Activated CD4-positive, alpha-beta T cell treated with anti-CD3 and anti-CD28 coated beads for 1 hour (primary cell): ENCODE results near the gene APAF1.
"Not testable (repeated sequence)": the region's sequence is repeated elsewhere in the genome, so short reads cannot be mapped to it uniquely, and the experiment has no call there.

ENCODE experiments used
- DNase-seq: peaks from one replicate; pipeline ENCODE4 v3.0.0-alpha.2; 2020

Gene APAF1, protein sequence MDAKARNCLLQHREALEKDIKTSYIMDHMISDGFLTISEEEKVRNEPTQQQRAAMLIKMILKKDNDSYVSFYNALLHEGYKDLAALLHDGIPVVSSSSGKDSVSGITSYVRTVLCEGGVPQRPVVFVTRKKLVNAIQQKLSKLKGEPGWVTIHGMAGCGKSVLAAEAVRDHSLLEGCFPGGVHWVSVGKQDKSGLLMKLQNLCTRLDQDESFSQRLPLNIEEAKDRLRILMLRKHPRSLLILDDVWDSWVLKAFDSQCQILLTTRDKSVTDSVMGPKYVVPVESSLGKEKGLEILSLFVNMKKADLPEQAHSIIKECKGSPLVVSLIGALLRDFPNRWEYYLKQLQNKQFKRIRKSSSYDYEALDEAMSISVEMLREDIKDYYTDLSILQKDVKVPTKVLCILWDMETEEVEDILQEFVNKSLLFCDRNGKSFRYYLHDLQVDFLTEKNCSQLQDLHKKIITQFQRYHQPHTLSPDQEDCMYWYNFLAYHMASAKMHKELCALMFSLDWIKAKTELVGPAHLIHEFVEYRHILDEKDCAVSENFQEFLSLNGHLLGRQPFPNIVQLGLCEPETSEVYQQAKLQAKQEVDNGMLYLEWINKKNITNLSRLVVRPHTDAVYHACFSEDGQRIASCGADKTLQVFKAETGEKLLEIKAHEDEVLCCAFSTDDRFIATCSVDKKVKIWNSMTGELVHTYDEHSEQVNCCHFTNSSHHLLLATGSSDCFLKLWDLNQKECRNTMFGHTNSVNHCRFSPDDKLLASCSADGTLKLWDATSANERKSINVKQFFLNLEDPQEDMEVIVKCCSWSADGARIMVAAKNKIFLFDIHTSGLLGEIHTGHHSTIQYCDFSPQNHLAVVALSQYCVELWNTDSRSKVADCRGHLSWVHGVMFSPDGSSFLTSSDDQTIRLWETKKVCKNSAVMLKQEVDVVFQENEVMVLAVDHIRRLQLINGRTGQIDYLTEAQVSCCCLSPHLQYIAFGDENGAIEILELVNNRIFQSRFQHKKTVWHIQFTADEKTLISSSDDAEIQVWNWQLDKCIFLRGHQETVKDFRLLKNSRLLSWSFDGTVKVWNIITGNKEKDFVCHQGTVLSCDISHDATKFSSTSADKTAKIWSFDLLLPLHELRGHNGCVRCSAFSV (N-terminal part only)

DNA sequence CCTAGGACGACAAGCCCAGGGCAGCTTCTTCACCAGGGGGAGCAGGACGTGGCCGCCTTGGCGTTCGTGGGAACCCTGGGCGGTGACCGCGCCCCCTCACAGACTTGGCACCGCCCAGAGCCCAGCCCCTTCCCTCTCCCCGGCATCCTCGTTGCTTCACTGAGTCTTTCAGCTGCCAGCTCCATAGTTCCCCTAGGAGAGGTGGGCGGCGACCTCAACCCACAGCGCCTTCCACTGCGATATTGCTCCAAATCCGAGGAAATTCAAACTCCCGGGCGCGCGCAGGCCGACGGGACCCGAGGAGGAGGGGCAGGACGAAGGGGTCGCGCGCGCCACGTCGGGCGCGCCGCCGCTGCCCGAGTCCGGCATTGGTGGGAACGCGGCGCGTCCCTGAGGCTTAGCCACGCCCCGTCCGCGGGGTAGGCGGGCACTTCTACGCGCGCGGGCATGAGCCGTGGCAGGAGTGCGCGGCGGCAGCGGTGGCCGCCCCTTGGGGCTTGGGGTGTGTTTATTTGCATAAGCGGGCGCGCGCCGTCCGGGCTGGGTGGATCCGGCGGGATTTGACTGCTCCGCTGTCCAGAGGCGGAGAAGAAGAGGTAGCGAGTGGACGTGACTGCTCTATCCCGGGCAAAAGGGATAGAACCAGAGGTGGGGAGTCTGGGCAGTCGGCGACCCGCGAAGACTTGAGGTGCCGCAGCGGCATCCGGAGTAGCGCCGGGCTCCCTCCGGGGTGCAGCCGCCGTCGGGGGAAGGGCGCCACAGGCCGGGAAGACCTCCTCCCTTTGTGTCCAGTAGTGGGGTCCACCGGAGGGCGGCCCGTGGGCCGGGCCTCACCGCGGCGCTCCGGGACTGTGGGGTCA lies at the start of gene APAF1, which contains the start of gene IKBIP:
Gene APAF1 (plus strand): TSS at position 579 of the 860 bp plus-strand sequence. CDS start 3,070 bp downstream, outside the sequence.
Gene IKBIP (minus strand): TSS at position 77 of the 860 bp plus-strand sequence. CDS start 87 bp downstream, outside the sequence.
- peak; percentile 94 for DNase-seq

DNA sequence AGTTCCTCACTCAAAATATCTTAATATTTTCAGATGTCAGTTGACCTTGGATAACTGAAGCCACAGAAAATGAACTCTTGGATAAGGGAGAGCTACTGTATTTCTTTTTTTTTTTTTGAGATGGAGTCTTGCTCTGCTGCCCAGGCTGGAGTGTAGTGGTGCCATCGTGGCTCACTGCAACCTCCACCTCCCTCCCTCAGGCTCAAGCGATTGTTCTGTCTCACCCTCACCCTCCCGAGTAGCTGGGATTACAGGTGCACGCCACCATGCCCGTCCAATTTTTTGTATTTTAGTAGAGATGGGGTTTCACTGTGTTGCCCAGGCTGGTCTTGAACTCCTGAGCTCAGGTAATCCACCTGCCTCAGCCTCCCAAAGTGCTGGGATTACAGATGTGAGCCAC lies 47.8 kb upstream of the APAF1 start:
- DNase-seq: not testable (repeated sequence)

DNA sequence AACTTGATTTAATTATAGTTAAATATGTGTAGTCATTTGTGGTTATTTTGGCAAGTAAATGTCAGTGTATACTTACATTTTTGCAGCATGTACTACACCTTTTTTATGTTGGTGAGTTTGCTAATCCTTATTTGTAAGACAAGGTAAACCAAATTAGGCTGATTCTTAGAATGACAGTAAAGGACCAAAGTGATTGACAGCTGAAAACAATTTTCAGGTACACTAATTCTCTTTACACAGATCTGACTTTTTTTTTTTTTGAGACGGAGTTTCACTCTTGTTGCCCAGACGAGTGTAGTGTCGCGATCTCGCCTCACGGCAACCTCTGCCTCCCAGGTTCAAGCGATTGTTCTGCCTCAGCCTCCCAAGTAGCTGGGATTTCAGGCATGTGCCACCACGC lies 43.2 kb upstream of the APAF1 start:
- DNase-seq: no peak

DNA sequence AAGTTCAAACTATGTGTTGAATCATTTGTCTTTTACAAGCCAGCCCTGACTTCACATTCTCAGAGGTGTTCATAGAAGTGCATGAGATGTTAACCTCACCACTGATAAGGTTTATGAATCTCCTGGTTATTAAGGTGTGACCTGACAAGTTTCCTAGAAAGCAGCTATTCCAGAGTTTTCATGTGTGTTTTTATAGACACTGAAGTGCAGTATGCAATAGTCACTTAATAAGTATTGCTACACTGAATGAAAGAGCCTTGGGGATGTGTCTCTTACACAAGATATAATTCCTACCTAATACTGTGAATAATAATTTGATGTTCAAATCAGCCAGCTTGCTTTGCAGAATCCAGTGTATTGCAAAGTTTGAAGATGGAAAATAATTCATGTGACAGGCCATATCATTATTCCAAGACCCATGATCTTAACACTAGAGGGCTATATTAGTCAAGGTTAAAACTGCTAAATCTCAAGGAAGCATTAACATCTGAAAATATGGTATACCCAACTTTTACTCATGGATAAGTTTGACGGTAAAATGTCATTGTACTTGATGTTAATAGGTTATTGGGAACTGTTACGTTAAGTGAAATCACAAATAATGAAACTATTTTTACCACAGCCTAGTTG lies 38.6 kb upstream of the APAF1 start:
- no peak for DNase-seq

DNA sequence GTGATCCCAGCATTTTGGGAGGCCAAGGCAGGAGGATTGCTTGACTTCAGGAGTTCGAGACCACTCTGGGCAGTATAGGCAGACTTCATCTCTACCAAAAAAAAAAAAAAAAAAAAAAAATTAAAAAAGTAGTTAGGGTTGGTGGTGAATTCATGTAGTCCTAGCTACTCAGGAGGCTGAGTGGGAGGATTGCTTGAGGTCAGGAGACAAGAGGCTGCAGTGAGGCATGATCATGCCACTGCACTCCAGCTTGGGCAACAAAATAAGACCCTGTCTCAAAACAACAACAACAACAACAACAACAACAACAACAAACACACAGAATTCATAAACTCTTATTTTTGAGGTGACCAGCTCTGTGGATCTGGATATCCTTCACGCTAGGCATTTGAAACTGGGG lies 34.5 kb upstream of the APAF1 start:
- no peak for DNase-seq

DNA sequence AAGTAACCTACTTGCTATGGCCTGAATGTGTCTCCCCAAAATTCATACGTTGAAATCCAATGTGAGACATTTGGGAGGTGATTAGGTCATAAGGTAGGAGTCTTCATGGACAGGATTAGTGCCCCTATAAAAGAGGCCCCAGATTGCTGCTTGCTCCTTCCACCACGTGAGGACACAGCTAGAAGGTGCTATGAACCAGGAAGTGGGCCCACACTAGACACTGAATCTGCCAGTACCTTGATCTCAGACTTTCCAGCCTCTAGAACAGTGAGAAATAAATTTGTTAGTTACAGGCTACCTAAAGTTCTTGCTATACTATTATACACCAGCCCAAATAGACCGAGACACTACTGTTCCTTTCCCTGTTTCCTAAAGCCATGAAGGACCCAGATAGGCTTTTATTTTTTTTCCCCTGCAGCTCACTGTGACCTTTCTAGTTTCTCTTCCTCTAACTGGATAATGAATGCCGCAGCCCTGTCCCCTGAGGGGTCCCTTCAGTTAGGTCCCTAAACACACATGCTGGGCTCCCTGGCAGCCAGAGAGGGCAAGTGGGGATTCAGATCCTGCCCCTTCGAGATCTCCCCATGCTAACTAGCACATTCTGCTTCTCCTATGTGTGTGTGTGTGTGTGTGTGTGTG lies 32.3 kb upstream of the APAF1 start:
- DNase-seq: no peak

DNA sequence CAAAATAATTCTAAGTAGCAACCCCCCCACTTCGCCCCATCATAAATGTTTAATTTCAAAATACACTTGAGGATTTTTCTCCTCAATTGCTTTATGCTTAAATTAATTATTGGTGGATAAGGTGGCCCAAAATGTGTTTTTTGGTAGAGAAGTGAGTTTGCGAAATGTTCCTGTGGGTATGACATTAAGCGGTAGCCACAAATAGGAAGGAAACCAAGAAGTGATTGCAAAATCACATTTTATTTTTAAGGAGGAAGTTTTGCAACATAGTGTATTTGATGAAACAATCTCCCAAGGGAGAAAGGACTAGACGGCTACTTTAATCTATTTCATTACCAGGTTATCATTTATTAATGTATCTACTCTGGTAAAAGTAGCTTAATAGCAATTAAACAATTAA lies 26.1 kb upstream of the APAF1 start:
- no peak for DNase-seq

DNA sequence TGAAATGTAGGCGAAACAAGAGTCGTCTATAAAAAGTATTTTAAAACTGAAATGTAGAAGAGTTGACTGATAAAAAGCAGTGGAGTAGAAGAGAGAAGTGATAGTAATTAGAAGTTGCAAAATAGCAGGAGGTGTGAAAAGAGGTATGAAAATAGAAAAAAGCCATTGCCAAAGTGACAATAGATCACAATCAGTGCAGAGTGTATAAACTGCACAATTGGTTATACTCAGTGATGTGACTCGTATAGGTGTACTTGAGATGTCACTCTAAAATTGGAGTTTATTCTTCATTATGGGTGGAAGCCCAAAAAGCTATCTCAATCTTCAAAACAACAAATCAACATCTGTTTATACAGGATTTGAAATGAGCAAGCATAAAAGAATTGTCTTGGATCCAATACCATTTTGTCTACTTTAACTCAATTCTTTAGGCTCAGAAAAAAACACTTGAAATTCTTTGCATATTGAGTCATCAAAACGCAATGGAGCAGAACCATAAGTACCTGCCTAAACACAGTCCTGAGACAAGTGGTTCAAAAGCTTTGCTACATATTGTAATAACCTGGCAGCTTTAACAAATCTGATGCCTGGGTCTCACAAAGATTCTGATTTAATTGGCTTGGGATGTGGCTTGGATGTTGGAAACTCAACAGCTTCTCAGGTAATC lies 9.3 kb upstream of the APAF1 start:
- DNase-seq: no peak

DNA sequence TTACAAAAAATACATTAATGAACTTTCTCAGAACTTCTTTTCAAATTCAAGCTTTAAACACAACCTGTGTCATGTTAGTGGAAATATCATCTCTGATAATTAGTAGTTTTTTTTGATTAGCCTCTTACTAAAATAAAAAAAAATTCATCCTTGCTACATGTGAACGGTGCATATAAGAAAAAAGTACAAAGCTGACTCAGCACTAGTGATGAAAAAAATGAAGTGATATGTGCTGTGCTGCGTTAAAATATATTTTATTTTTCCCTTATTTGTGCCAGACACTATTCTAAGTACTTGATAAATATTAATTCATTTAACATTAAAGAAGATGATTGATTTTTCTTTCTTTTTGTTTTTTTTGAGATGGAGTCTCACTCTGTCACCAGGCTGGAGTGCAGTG lies 8.0 kb upstream of the APAF1 start:
- no peak for DNase-seq

DNA sequence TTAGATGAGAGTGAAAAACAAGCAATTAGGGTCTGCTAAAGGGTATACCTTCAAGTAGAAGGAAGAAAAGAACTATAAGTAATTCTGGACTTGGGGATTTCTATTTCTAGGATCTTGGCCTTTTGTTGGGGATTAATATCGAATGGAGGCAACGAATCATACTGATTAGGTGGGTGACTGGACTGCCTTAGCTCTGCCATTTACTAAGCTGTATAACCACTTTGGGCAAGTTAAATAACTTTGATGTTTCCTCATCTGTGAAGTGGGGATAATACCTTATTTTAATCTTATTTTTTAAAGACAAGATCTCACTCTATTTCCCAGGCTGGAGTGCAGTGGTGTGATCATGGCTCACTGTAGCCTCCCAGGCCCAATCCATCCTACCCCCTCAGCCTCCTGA lies 7.1 kb upstream of the APAF1 start:
- no peak for DNase-seq

DNA sequence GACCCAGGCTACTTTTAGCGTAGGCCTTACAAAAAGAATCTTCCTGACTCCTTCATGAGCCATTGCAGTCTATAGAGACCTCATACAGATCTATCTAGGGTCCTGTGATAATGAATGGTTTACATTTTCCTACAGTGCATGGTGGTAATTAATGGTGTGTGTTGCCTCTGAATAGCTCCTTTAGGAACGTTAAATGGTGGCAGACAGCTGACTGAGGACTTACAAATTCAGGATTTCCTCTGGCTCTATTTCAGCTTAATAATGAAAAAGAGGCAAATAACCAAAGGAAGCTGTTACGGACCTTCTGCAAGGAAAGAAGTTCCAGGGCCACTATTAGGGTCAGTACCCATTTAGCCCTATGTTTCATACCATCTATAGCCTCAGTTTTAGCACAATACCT lies 5.6 kb upstream of the APAF1 start:
- DNase-seq: no peak

DNA sequence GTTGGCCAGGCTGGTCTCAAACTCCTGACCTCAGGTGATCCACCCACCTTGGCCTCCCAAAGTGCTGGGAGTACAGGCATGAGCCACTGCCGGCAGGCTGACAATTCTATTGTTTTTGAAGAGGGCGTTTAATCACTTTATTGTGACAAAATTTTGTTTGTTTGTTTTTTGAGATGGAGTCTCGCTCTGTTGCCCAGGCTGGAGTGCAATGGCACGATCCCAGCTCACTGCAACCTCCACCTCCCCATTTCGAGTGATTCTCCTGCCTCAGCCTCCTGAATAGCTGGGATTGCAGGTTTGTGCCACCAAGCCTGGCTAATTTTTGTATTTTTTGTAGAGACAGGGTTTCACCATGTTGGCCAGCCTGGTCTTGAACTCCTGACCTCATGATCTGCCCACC lies 2.3 kb upstream of the APAF1 start:
- DNase-seq: not testable (repeated sequence)

DNA sequence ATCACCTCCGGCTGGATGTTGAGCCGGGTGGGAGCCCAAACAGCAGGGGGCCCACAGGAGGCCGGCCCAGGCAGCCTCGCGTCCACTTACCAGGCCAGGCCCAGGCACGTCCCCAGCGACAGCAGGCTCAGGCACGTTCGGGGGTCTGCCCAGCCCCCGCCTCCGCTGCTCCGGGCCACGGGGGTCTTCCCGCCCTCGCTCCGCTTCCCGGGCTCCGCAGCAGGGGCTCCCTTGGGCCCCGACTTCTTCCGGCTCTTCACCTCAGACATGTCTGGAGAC lies 718 bp upstream of the APAF1 start:
- no peak for DNase-seq

DNA sequence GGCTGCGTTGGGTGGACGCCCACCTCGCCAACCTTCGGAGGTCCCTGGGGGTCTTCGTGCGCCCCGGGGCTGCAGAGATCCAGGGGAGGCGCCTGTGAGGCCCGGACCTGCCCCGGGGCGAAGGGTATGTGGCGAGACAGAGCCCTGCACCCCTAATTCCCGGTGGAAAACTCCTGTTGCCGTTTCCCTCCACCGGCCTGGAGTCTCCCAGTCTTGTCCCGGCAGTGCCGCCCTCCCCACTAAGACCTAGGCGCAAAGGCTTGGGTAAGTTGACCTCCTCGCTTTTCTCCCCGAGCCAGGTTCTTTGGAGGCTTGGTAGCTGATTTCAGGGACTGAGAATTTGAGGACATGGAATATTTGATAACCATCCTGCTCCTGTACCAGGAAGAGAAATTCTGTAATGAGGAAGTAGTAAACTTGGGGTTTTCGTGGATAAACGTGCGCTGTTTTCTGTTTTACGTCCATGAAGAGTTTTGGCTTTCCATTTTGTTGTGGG lies 530 bp downstream of the APAF1 start:
- DNase-seq: no peak

DNA sequence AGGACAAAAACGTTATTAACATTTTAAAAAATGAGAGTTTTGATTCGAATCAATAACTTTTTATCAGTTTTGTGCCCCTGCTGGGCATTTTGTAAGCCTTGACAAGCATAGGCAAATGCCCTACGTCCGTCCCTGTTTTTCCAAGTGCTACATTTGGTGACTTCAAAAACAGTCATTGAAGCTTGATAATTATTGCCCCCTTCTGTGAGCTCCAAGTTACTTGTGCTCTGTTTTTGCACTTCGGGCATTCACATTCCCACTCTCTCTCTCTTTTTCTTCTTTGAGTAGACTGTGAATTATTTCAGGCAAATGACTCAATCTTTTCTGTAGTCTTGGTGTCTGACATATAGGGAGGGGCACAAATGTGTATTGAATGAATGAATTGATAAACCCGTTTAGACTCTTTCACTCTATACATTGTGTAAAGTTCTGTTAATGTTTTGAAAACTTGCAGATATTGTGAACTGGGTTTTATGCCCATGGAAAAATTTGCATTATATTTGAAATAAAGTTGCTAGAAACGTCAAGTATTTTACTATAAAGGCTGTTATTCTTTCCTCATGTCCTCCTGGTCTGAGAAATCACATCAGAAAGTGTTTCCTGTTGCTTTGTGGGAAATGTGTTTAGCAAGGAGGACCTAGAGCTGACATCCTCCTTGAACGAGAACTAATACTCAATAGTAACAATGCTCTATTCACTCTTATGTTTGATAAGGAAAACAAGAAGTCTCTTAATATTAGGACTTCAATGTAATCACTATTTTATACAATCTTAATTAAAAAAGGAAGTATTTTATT lies 1.4 kb downstream of the APAF1 start:
- no peak for DNase-seq

DNA sequence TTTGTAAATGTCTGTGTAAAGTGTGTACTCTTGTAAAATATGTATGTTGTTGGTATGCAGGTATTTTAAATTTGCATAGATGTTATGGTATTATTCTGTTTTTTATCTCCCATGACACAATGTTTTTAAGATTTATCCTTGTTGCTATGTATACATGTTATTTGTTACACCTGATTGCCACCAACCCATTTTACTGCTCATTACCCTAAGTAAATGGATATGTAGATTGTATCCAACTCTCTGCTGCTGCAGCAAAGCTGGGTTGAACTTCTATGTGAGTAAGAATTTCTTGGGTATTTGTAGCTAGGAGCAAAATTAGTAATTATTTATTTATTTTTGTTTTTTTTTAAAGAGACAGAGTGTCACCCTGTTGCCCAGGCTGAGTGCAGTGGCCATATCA lies 6.2 kb downstream of the APAF1 start:
- no peak for DNase-seq

DNA sequence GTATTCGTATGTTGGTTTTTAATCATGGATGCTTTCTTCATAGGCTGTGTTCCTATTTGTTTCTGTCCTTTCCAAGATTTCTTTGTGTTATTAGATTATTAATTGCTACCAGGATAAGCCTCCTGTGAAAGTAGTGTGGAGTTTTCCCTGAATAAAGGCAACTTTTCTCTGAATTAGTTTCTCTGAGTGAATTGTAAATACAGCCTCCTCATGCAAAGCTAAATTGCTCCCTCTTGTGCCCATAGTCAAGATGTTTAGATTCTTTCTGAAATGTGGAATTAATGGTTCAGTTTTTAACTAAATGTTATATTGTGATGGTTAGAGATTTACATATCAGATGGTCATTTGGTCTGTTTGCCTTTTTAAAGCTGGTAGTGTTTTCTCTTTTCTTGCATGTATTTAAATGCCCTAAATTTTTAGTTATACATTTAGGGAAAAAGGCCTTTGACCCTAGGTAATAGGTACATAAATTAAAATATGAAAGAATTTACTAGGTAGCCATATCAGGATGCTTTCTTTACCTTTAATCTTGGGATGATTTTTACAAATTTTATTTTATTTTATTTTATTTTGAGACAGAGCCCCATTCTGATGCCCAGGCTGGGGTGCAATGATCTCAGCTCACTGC lies 8.9 kb downstream of the APAF1 start:
- DNase-seq: no peak

DNA sequence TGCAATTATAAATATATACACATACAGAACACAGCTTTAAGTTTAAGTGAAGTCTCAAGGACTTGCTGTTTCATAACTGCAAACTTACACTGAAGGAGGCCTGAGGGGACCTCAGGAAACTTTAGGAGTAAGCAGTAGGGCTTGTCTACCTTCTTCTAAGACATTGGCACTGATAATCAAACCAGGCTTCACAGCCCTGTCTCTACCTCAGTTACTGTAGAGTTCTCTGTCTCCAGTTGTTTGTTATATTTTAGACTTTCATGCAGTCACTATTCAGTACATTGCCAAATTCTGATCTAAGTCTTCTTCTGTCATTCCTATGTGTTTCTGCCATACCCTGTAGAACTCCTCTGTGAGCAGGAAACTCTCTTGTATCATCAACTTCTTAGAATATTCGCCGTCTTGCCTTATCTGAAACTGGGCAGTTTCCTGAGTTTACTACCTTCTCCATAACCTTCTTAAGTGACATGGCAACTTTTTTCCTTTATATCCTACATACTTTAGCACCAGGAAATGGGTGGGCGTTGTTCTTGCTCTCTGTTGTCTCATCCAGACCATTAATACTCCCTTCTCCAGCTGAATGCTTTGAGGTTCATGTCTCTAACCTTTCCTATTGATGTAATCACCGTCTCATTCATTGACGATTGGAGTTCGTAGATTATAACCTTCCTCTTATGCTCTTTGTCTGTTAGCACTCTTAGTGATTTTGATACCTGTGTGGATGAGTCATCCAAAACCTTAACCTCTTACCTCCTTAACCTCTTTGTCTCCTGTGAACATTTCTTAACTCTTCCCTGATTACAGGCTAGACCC lies 11.4 kb downstream of the APAF1 start:
- no peak for DNase-seq

DNA sequence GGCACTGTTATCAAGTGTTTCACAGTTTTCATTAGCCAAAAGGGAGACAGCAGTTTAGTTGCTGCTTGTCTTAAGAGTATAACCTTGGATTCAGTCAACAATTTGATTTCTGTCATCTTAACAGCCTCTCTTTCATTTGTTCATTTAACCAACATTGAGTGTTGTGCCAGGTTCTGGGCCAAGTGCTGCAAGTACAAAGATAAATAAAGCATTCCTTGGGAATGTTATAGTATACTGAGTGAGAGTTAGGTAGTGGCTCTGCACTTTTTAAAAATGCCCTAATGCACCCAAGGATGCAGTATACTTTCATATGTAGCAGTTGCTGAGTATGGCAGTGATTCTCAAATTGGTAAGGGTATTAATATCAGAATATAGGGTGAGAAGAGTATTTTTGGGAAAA lies 15.4 kb downstream of the APAF1 start:
- DNase-seq: no peak
